G401 (cell line): ENCODE measurements around the gene GLYAT. TPM values are rescaled to one million over a fixed set of nuclear protein-coding genes. Genes with fewer than 3 reads are reported as not detected.
"Not testable (repeated sequence)": the region's sequence is repeated elsewhere in the genome, so short reads cannot be mapped to it uniquely, and the experiment has no call there.

Source experiments
- DNase-seq: peaks from one replicate; pipeline ENCODE4 v3.0.0-alpha.2; 2015; ENCODE audit warnings: low spot score
- in situ Hi-C: cut with HindIII; loops from 2 replicates; pipeline ENCODE4 v1.10.0; 2016; ENCODE audit warnings: low sequenced_read_pairs, mixed read lengths
- total RNA-seq: library from RNA; depleted of rRNA; stranded (reverse); fragments of >200 nt; shearing (Covaris generic); gene quantifications from 2 replicates; pipeline ENCODE4 v1.2.3, GENCODE V29; 2014

GLYAT gene
- total RNA-seq, 1 experiment from 2014 or later, result not detected

- DNase-seq, result no peak
- in situ Hi-C loops, result no loop called here
Observed at GRCh38 chr11:58745705-58746364, 14.1 kb upstream of the GLYAT start.

- no peak for DNase-seq
- in situ Hi-C loops, result no loop called here
Observed at GRCh38 chr11:58744988-58745704, 13.4 kb upstream of the GLYAT start.

- in situ Hi-C loops, result no loop called here
- DNase-seq, result no peak
Observed at GRCh38 chr11:58742981-58743880, 11.5 kb upstream of the GLYAT start.

- in situ Hi-C loops, result no loop called here
Observed at GRCh38 chr11:58742140-58742539, 10.4 kb upstream of the GLYAT start.

GRCh38 chr11:58741127-58741526 lies 9.4 kb upstream of the GLYAT start:
- in situ Hi-C loops, result no loop called here
- no peak for DNase-seq

More at GRCh38 chr11:58742140-58742539, 10.4 kb upstream of the GLYAT start:
- DNase-seq, result no peak

GRCh38 chr11:58740447-58740846 lies 8.7 kb upstream of the GLYAT start:
- DNase-seq, result no peak
- in situ Hi-C loops, result no loop called here

GRCh38 chr11:58739725-58740430 lies 8.1 kb upstream of the GLYAT start:
- DNase-seq, result no peak
- in situ Hi-C loops, result no loop called here

GRCh38 chr11:58734681-58735490 lies 3.1 kb upstream of the GLYAT start:
- DNase-seq, result no peak
- in situ Hi-C loops, result no loop called here

- in situ Hi-C loops, result no loop called here
Observed at GRCh38 chr11:58730507-58731089, 1.1 kb downstream of the GLYAT start.

GRCh38 chr11:58727415-58727797 lies 4.3 kb downstream of the GLYAT start:
- in situ Hi-C loops, result no loop called here
- no peak for DNase-seq

More at GRCh38 chr11:58730507-58731089, 1.1 kb downstream of the GLYAT start:
- DNase-seq, result no peak

- in situ Hi-C loops, result no loop called here
- no peak for DNase-seq
Observed at GRCh38 chr11:58726737-58727414, 4.9 kb downstream of the GLYAT start.

GRCh38 chr11:58719406-58720117 lies 12.2 kb downstream of the GLYAT start:
- no peak for DNase-seq
- in situ Hi-C loops, result no loop called here

- in situ Hi-C loops, result no loop called here
Observed at GRCh38 chr11:58712531-58712930, 19.2 kb downstream of the GLYAT start.

GRCh38 chr11:58711832-58712231 lies 19.9 kb downstream of the GLYAT start:
- in situ Hi-C loops, result no loop called here
- no peak for DNase-seq

More at GRCh38 chr11:58712531-58712930, 19.2 kb downstream of the GLYAT start:
- DNase-seq, result no peak

- no peak for DNase-seq
- in situ Hi-C loops, result no loop called here
Observed at GRCh38 chr11:58707767-58708166, 24.0 kb downstream of the GLYAT start.

- in situ Hi-C loops, DNase-seq: not testable (repeated sequence)
Observed at GRCh38 chr11:58696825-58697224, 34.9 kb downstream of the GLYAT start.

GRCh38 chr11:58693026-58693425 lies 38.7 kb downstream of the GLYAT start:
- no peak for DNase-seq
- in situ Hi-C loops, result no loop called here
